K562 (cell line): ENCODE measurements around the gene RPTOR. TPM values are rescaled to one million over a fixed set of nuclear protein-coding genes. Genes with fewer than 3 reads are reported as not detected.
"Not testable (repeated sequence)": the region's sequence is repeated elsewhere in the genome, so short reads cannot be mapped to it uniquely, and the experiment has no call there.

Experiments used
- ATAC-seq: fragments of 200-7000 bp; cut with Tn5 transposase; 3 replicates; pipeline ENCODE4 v1.9.1; 2020; ENCODE audit warnings: moderate library complexity
- BruUV-seq: library from RNA; stranded (reverse); fragments of 400-500 nt; replicated peaks from 2 replicates; lab custom pipeline; 2021; lab: Mats Ljungman, UMichigan
- CTCF ChIA-PET: fragments of 300-600 bp; formaldehyde crosslinking; extraction: SDS; loops from one replicate; lab custom pipeline; 2021; ENCODE audit warnings: low intra/inter-chr PET ratio; lab: Yijun Ruan, JAX
- POLR2A ChIA-PET: fragments of 300-600, 350-650 bp; sonication (Branson Sonifier 250); formaldehyde crosslinking; extraction: SDS; loops from one replicate; lab custom pipeline; 2021; ENCODE audit warnings: antibody characterized with exemption, inconsistent platforms; lab: Yijun Ruan, JAX
- DNase-seq, 4 experiments: peaks; one replicate each; pipeline versions ENCODE4 v3.0.0 to v3.0.0-alpha.2; 2011 to 2018; ENCODE audit warnings: low spot score in 3 of 4, mixed read lengths in 3 of 4; ENCODE audit errors: extremely low read depth in 1 of 4
- FAIRE-seq: peaks from 2 replicates; lab custom pipeline; 2011; peaks lifted over from hg19 to GRCh38; lab: Jason Lieb, UNC
- H2AFZ ChIP-seq: 2 replicates; pipeline ENCODE4 v1.6.0; 2011; ENCODE audit warnings: low read depth, low read length, control low read depth, inconsistent platforms
- H3K27ac ChIP-seq: fragments of 200-600 bp; 3 replicates; pipeline ENCODE4 v1.8.0; 2011; ENCODE audit warnings: low read depth, mild to moderate bottlenecking, control low read depth, inconsistent platforms, low read length, moderate library complexity, mixed read lengths; ENCODE audit errors: extremely low read depth
- H3K27me3 ChIP-seq, 2 experiments: fragments of 300-600 bp in 1 of 2; 2 replicates in 1 of 2; 3 replicates in 1 of 2; pipeline versions ENCODE4 v1.6.0 to v1.8.0; 2011; ENCODE audit warnings: inconsistent platforms in 2 of 2, low read length in 2 of 2, mild to moderate bottlenecking in 1 of 2, mixed read lengths in 1 of 2, moderate library complexity in 1 of 2; ENCODE audit not compliant: control insufficient read depth in 2 of 2, insufficient read depth in 2 of 2
- H3K36me3 ChIP-seq: fragments of 300-600 bp; 3 replicates; pipeline ENCODE4 v1.8.0; 2011; ENCODE audit warnings: mild to moderate bottlenecking, low read length, inconsistent platforms; ENCODE audit not compliant: control insufficient read depth, insufficient read depth
- H3K4me1 ChIP-seq, 2 experiments: fragments of 200-600 bp in 1 of 2; replicated peaks in 1 of 2; 2 replicates in 1 of 2; 3 replicates in 1 of 2; pipeline versions ENCODE4 v1.5.1 to v1.8.0; 2011; ENCODE audit warnings: inconsistent platforms in 2 of 2, low read length in 2 of 2, mild to moderate bottlenecking in 1 of 2, mixed read lengths in 1 of 2, moderate library complexity in 1 of 2; ENCODE audit not compliant: control insufficient read depth in 2 of 2, insufficient read depth in 2 of 2
- H3K4me2 ChIP-seq: 2 replicates; pipeline ENCODE4 v1.6.1; 2011; ENCODE audit warnings: low read length, control low read depth, inconsistent platforms, mixed read lengths; ENCODE audit not compliant: insufficient read depth
- H3K4me3 ChIP-seq: fragments of 200-600 bp; sonication (generic), shearing (Covaris generic); 2 replicates; pipeline ENCODE4 v1.5.1; 2016; ENCODE audit warnings: control low read depth, inconsistent platforms
- H3K79me2 ChIP-seq: fragments of 200-600 bp; 3 replicates; pipeline ENCODE4 v1.8.0; 2011; ENCODE audit warnings: low read length, inconsistent platforms; ENCODE audit not compliant: control insufficient read depth, insufficient read depth
- H3K9ac ChIP-seq, 2 experiments: 2 replicates each; pipeline versions ENCODE4 v1.6.0 to v1.6.1; 2011; ENCODE audit warnings: low read depth in 2 of 2, low read length in 2 of 2, control low read depth in 1 of 2, inconsistent platforms in 1 of 2, mild to moderate bottlenecking in 1 of 2, mixed read lengths in 1 of 2; ENCODE audit not compliant: insufficient read depth in 1 of 2
- H3K9me1 ChIP-seq: one replicate; pipeline ENCODE4 v1.6.0; 2011; ENCODE audit warnings: inconsistent platforms, mild to moderate bottlenecking, low read length, moderate library complexity; ENCODE audit not compliant: control insufficient read depth, insufficient read depth
- H3K9me3 ChIP-seq: replicated peaks from 2 replicates; pipeline ENCODE4 v1.5.1; 2011; ENCODE audit warnings: low read depth, low read length, inconsistent platforms; ENCODE audit not compliant: control insufficient read depth, insufficient read depth
- H4K20me1 ChIP-seq: replicated peaks from 2 replicates; pipeline ENCODE4 v1.6.1; 2011; ENCODE audit warnings: low read length, inconsistent platforms, mixed read lengths; ENCODE audit not compliant: control insufficient read depth, insufficient read depth
- CBFA2T2 ChIP-seq: fragments of 450-650 bp; conservative IDR thresholded peaks from 2 replicates; pipeline ENCODE4 v1.6.1; 2017; ENCODE audit warnings: mild to moderate bottlenecking
- HCFC1 ChIP-seq: IDR thresholded peaks from 2 replicates; pipeline ENCODE4 v1.6.1; 2012; ENCODE audit warnings: low read depth, low read length, improper control_type of control experiment
- NFYB ChIP-seq: IDR thresholded peaks from 2 replicates; pipeline ENCODE4 v1.6.1; 2011; ENCODE audit warnings: mild to moderate bottlenecking, moderate library complexity; ENCODE audit not compliant: insufficient read length; ENCODE audit errors: extremely low read depth
- POU5F1 ChIP-seq: fragments of 150-350 bp; IDR thresholded peaks from 2 replicates; pipeline ENCODE4 v1.6.1; 2014; ENCODE audit warnings: borderline replicate concordance, low read length, low read depth, mild to moderate bottlenecking; ENCODE audit not compliant: partially characterized antibody
- RAD51 ChIP-seq: fragments of 450-650 bp; IDR thresholded peaks from 2 replicates; pipeline ENCODE4 v1.7.1; 2016; ENCODE audit warnings: low read depth, mild to moderate bottlenecking, borderline replicate concordance
- SMARCA4 ChIP-seq: fragments of 450-650 bp; IDR thresholded peaks from 2 replicates; pipeline ENCODE4 v1.6.1; 2016
- USF1 ChIP-seq: sonication (generic); formaldehyde crosslinking; IDR thresholded peaks from 2 replicates; pipeline ENCODE4 v1.9.0; 2022; ENCODE audit warnings: mild to moderate bottlenecking, missing genetic modification reagents
- WGBS: fragments of 100-300 bp; shearing (Covaris generic); methylation state at CpG from one replicate; pipeline ENCODE4 v1.1.6; 2016; ENCODE audit warnings: low coverage, mixed read lengths; ENCODE audit not compliant: insufficient coverage; ENCODE audit errors: missing lambda C conversion rate; 5-methylcytosine and 5-hydroxymethylcytosine counted together
- in situ Hi-C: fragments of 300-500 bp; cut with MboI; formaldehyde crosslinking; loops from 4 replicates; pipeline ENCODE4 v1.15.0; 2018; ENCODE audit warnings: inconsistent platforms, mixed read lengths
- intact Hi-C: fragments of 100-400 bp; cut with micrococcal nuclease; formaldehyde crosslinking; loops from 2 replicates; pipeline ENCODE4 v1.14.2; 2022
- polyA plus RNA-seq, 8 experiments: library from polyadenylated mRNA; depleted of rRNA in 4 of 8; stranded (reverse) in 5 of 8; unstranded in 3 of 8; fragments of >200 nt; fragmentation: Nextera tagmentation in 2 of 8; fragmentation: Illumina TruSeq in 1 of 8; extraction: Ambion mirVana in 2 of 8; extraction: Trizol in 1 of 8; gene quantifications; 2 replicates each; pipeline versions ENCODE4 v1.2.1 to v1.2.3, GENCODE V29; 2011 to 2014; ENCODE audit warnings: inconsistent platforms in 1 of 8, missing spikeins in 1 of 8
- total RNA-seq, 7 experiments: library from RNA; depleted of rRNA in 6 of 7; stranded (reverse); fragments of >200 nt in 6 of 7; fragmentation: Illumina TruSeq in 2 of 7; extraction: Trizol in 2 of 7; gene quantifications; 2 replicates each; pipeline versions ENCODE4 v1.2.1 to v1.2.3, GENCODE V29; 2011 to 2021; ENCODE audit warnings: low replicate concordance in 1 of 7
- TF ChIP-seq, protein P1 (sequence below): conservative IDR thresholded peaks from 2 replicates; pipeline ENCODE4 v1.6.1; 2011; ENCODE audit warnings: low read depth, mild to moderate bottlenecking, low read length; ENCODE audit not compliant: control insufficient read depth
- TF ChIP-seq, protein P2 (sequence below): sonication (generic); formaldehyde crosslinking; IDR thresholded peaks from 2 replicates; pipeline ENCODE4 v1.5.0; 2020; ENCODE audit warnings: missing genetic modification reagents

RPTOR gene
- total and polyA plus RNA-seq, 9 of the 15 experiments (the other 6 are each of a cell fraction or from before 2014, with no cell fraction given), result 0.24 to 54.1 (median 10.2) TPM

GRCh38 chr17:80531400-80531799 is 13.2 kb upstream of the RPTOR start:
- ATAC-seq (peak; percentile 76), FAIRE-seq (peak; percentile 15), DNase-seq (peak in 3 of 4 experiments; percentile 60 to 67 (median 66))
- intact Hi-C loops (no loop called here), in situ Hi-C loops (no loop called here)
- Histone ChIP-seq H4K20me1 (no peaks in the 10 kb centered on the region; the same call in 1 of the 2 replicates), H3K9me3 (no peaks in the 10 kb centered on the region), H2AFZ (peak overlapping the region; percentile 73), H3K4me2 (peak overlapping the region; percentile 65), H3K9ac (no peak overlapping the region), H3K27ac (no peak overlapping the region), H3K4me1 (peaks cover 0 to 4% of the 10 kb centered on the region in 2 experiments; a peak in 1 of 5 replicates), H3K36me3 (no peaks in the 10 kb centered on the region), H3K79me2 (no peaks in the 10 kb centered on the region), H3K27me3 (peaks cover 35 to 64% of the 10 kb centered on the region in 2 experiments), H3K9me1 (no peaks in the 10 kb centered on the region), H3K4me3 (no peak overlapping the region)
- POLR2A ChIA-PET, result interaction anchor here (0.6 to 1.5 kb wide), 3 partner anchors 28 to 77 kb away, joined by 3 to 4 read pairs (median 3); no protein-coding TSS in a partner anchor
- CTCF ChIA-PET, result no interaction called here
- WGBS, result 17% methylated on average over 7 of the region's 7 CpGs
- TF ChIP-seq, protein P1, sequence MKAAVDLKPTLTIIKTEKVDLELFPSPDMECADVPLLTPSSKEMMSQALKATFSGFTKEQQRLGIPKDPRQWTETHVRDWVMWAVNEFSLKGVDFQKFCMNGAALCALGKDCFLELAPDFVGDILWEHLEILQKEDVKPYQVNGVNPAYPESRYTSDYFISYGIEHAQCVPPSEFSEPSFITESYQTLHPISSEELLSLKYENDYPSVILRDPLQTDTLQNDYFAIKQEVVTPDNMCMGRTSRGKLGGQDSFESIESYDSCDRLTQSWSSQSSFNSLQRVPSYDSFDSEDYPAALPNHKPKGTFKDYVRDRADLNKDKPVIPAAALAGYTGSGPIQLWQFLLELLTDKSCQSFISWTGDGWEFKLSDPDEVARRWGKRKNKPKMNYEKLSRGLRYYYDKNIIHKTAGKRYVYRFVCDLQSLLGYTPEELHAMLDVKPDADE, result no peak
- TF ChIP-seq, protein P2, sequence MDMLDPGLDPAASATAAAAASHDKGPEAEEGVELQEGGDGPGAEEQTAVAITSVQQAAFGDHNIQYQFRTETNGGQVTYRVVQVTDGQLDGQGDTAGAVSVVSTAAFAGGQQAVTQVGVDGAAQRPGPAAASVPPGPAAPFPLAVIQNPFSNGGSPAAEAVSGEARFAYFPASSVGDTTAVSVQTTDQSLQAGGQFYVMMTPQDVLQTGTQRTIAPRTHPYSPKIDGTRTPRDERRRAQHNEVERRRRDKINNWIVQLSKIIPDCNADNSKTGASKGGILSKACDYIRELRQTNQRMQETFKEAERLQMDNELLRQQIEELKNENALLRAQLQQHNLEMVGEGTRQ (CRISPR knock-in tag), result peak; percentile 89
- TF ChIP-seq HCFC1, result peak; percentile 24; the same call in 1 of the 2 replicates
- TF ChIP-seq USF1 (CRISPR knock-in tag), result peak; percentile 79
- TF ChIP-seq POU5F1, result no peak
- TF ChIP-seq CBFA2T2, result 0 out of 2 replicates have a peak, but pooled peaks have one; percentile 8
- TF ChIP-seq NFYB, result peak; percentile 61
- peak; percentile 83 for TF ChIP-seq RAD51
- no peak for TF ChIP-seq SMARCA4
- BruUV-seq, result no TSS peak

- peaks cover 22 to 41% of the 10 kb centered on the region in 2 experiments for H3K27me3 ChIP-seq
- H3K4me3 ChIP-seq, CTCF ChIA-PET, H3K36me3 ChIP-seq, H3K9ac ChIP-seq, in situ Hi-C loops, H4K20me1 ChIP-seq, H3K79me2 ChIP-seq, H3K4me1 ChIP-seq, H3K9me3 ChIP-seq, FAIRE-seq, ATAC-seq, DNase-seq, BruUV-seq, H3K9me1 ChIP-seq, H3K27ac ChIP-seq, intact Hi-C loops, H3K4me2 ChIP-seq, H2AFZ ChIP-seq, POLR2A ChIA-PET: not testable (repeated sequence)
- 23% methylated on average over 7 of the region's 30 CpGs for WGBS
These were observed 7.3 kb upstream of the RPTOR start for GRCh38 chr17:80537386-80537785.
